K562 (cell line): ENCODE measurements around the gene ID4. TPM values are rescaled to one million over a fixed set of nuclear protein-coding genes. Genes with fewer than 3 reads are reported as not detected.

ENCODE experiments used
- ARNT ChIP-seq, 2 experiments: fragments of 450-650 bp; IDR thresholded peaks; 2 replicates each; pipeline ENCODE4 v1.6.1; 2016; ENCODE audit warnings: mild to moderate bottlenecking in 1 of 2
- CTBP1 ChIP-seq: fragments of 450-650 bp; IDR thresholded peaks from 2 replicates; pipeline ENCODE4 v1.6.1; 2016; ENCODE audit warnings: borderline replicate concordance
- DPF2 ChIP-seq: fragments of 450-650 bp; IDR thresholded peaks from 2 replicates; pipeline ENCODE4 v1.6.1; 2016
- GATA2 ChIP-seq: sonication (generic); formaldehyde crosslinking; IDR thresholded peaks from 2 replicates; pipeline ENCODE4 v1.4.0; 2020; ENCODE audit warnings: mild to moderate bottlenecking, missing genetic modification reagents
- HNRNPH1 ChIP-seq: fragments of 200-400 bp; formaldehyde crosslinking; optimal IDR thresholded peaks from 2 replicates; pipeline ENCODE3; 2017; ENCODE audit warnings: low read depth, mild to moderate bottlenecking, low read length, moderate library complexity
- RBM25 ChIP-seq: fragments of 200-400 bp; formaldehyde crosslinking; IDR thresholded peaks from 2 replicates; pipeline ENCODE4 v1.6.1; 2018; ENCODE audit warnings: low read length, low read depth, moderate library complexity; ENCODE audit not compliant: severe bottlenecking
- SMAD2 ChIP-seq: fragments of 150-350 bp; IDR thresholded peaks from 2 replicates; pipeline ENCODE4 v1.6.1; 2014; ENCODE audit warnings: low read depth, mild to moderate bottlenecking, low read length
- SRSF9 ChIP-seq: fragments of 200-400 bp; formaldehyde crosslinking; IDR thresholded peaks from 2 replicates; pipeline ENCODE4 v1.6.1; 2017; ENCODE audit warnings: low read depth, low read length, borderline replicate concordance
- SUPT5H ChIP-seq: fragments of 450-650 bp; IDR thresholded peaks from 2 replicates; pipeline ENCODE4 v1.6.1; 2016
- ZNF146 ChIP-seq: IDR thresholded peaks from one replicate; pipeline ENCODE4 v1.6.1; 2018; ENCODE audit warnings: missing compliant biosample characterization; ENCODE audit not compliant: unreplicated experiment
- polyA plus RNA-seq, 8 experiments: library from polyadenylated mRNA; depleted of rRNA in 4 of 8; stranded (reverse) in 5 of 8; unstranded in 3 of 8; fragments of >200 nt; fragmentation: Nextera tagmentation in 2 of 8; fragmentation: Illumina TruSeq in 1 of 8; extraction: Ambion mirVana in 2 of 8; extraction: Trizol in 1 of 8; gene quantifications; 2 replicates each; pipeline versions ENCODE4 v1.2.1 to v1.2.3, GENCODE V29; 2011 to 2014; ENCODE audit warnings: inconsistent platforms in 1 of 8, missing spikeins in 1 of 8
- total RNA-seq, 7 experiments: library from RNA; depleted of rRNA in 6 of 7; stranded (reverse); fragments of >200 nt in 6 of 7; fragmentation: Illumina TruSeq in 2 of 7; extraction: Trizol in 2 of 7; gene quantifications; 2 replicates each; pipeline versions ENCODE4 v1.2.1 to v1.2.3, GENCODE V29; 2011 to 2021; ENCODE audit warnings: low replicate concordance in 1 of 7
- TF ChIP-seq, protein P1 (sequence below): sonication (generic); formaldehyde crosslinking; IDR thresholded peaks from 2 replicates; pipeline ENCODE4 v1.8.0; 2022; ENCODE audit warnings: mild to moderate bottlenecking, missing genetic modification reagents
- TF ChIP-seq, protein P2 (sequence below): fragments of 200-800 bp; sonication (Bioruptor generic); IDR thresholded peaks from 2 replicates; pipeline ENCODE4 v1.6.1; 2017; ENCODE audit warnings: missing genetic modification characterization, missing compliant biosample characterization
- TF ChIP-seq, protein P3 (sequence below): fragments of 200-800 bp; sonication (Bioruptor generic); IDR thresholded peaks from 2 replicates; pipeline ENCODE4 v1.6.1; 2016; ENCODE audit warnings: missing genetic modification characterization, missing compliant biosample characterization
- TF ChIP-seq, protein P4 (sequence below): fragments of 450-650 bp; IDR thresholded peaks from 2 replicates; pipeline ENCODE4 v1.7.1; 2018; ENCODE audit warnings: mild to moderate bottlenecking, low read depth; ENCODE audit not compliant: partially characterized antibody
- TF ChIP-seq, protein P5 (sequence below): fragments of 250-450 bp; sonication (Bioruptor Pico); IDR thresholded peaks from 2 replicates; pipeline ENCODE4 v1.8.0; 2022; ENCODE audit warnings: moderate library complexity, mild to moderate bottlenecking, inconsistent platforms

Gene ID4
- total and polyA plus RNA-seq, 9 of the 15 experiments (the other 6 are each of a cell fraction or from before 2014, with no cell fraction given), result not detected

DNA sequence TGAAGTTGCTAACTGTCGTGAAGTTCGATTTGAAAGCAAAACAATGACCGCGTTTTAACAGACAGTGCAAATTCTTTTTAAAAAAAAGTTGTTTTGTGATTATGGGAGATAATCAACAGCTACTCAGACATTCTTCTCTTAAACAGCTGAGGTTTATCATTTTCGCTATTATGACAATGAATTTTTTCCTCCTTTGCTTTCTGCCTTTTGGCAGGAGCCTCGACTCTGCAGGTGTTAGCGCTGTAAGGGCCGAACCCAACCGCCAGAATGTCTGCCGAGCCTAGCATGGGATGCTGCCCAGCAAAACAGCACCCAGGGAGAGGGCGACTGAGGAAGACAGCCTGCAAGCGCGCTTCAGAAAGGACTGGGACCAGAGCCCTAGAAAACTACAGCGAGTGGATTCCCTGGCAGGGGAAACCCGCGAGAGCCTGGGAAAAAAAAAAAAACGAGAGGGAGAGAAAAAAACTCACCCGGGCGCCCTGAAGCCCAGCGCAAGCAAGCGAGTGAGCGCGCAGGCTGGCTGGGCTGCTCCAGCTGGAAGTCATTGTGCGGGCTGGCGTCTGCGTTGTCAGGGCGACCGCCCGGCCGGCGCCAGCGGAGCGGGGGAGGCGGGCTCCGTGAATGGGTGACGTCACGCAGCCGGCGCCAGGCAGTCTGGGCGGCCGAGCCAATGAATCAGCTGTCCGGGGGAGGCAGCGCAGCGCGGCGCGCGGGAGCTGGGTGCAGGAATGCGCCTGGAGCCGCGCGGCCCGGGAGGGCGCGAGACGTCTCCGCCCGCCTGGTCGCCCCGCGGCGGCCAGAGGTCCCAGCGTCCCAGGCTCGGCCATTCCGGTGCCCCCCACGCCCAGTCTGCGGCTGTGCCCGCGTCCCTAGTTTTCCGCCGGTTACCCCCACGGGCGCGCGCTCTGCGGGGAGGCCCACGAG is 32.7 kb upstream of the ID4 start (continued):
- TF ChIP-seq ZNF146 (CRISPR knock-in tag) (no peak), DPF2 (peak; percentile 57; the same call in 1 of the 2 replicates), SUPT5H (peak; percentile 57; the same call in 1 of the 2 replicates), HNRNPH1 (no peak), ARNT (IDR thresholded peaks at IDR 0.05) (no peak), SMAD2 (no peak), GATA2 (CRISPR knock-in tag) (no peak), RBM25 (peak; percentile 85), CTBP1 (peak; percentile 99), SRSF9 (no peak)
- TF ChIP-seq, protein P1, sequence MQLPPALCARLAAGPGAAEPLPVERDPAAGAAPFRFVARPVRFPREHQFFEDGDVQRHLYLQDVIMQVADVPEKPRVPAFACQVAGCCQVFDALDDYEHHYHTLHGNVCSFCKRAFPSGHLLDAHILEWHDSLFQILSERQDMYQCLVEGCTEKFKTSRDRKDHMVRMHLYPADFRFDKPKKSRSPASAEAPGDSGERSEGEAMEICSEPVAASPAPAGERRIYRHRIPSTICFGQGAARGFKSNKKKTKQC (CRISPR knock-in tag), result peak; percentile 89
- TF ChIP-seq, protein P2, sequence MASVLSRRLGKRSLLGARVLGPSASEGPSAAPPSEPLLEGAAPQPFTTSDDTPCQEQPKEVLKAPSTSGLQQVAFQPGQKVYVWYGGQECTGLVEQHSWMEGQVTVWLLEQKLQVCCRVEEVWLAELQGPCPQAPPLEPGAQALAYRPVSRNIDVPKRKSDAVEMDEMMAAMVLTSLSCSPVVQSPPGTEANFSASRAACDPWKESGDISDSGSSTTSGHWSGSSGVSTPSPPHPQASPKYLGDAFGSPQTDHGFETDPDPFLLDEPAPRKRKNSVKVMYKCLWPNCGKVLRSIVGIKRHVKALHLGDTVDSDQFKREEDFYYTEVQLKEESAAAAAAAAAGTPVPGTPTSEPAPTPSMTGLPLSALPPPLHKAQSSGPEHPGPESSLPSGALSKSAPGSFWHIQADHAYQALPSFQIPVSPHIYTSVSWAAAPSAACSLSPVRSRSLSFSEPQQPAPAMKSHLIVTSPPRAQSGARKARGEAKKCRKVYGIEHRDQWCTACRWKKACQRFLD (CRISPR knock-in tag), result peak; percentile 82
- TF ChIP-seq, protein P3, sequence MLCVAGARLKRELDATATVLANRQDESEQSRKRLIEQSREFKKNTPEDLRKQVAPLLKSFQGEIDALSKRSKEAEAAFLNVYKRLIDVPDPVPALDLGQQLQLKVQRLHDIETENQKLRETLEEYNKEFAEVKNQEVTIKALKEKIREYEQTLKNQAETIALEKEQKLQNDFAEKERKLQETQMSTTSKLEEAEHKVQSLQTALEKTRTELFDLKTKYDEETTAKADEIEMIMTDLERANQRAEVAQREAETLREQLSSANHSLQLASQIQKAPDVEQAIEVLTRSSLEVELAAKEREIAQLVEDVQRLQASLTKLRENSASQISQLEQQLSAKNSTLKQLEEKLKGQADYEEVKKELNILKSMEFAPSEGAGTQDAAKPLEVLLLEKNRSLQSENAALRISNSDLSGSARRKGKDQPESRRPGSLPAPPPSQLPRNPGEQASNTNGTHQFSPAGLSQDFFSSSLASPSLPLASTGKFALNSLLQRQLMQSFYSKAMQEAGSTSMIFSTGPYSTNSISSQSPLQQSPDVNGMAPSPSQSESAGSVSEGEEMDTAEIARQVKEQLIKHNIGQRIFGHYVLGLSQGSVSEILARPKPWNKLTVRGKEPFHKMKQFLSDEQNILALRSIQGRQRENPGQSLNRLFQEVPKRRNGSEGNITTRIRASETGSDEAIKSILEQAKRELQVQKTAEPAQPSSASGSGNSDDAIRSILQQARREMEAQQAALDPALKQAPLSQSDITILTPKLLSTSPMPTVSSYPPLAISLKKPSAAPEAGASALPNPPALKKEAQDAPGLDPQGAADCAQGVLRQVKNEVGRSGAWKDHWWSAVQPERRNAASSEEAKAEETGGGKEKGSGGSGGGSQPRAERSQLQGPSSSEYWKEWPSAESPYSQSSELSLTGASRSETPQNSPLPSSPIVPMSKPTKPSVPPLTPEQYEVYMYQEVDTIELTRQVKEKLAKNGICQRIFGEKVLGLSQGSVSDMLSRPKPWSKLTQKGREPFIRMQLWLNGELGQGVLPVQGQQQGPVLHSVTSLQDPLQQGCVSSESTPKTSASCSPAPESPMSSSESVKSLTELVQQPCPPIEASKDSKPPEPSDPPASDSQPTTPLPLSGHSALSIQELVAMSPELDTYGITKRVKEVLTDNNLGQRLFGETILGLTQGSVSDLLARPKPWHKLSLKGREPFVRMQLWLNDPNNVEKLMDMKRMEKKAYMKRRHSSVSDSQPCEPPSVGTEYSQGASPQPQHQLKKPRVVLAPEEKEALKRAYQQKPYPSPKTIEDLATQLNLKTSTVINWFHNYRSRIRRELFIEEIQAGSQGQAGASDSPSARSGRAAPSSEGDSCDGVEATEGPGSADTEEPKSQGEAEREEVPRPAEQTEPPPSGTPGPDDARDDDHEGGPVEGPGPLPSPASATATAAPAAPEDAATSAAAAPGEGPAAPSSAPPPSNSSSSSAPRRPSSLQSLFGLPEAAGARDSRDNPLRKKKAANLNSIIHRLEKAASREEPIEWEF (CRISPR knock-in tag), result no peak
- TF ChIP-seq, protein P4, sequence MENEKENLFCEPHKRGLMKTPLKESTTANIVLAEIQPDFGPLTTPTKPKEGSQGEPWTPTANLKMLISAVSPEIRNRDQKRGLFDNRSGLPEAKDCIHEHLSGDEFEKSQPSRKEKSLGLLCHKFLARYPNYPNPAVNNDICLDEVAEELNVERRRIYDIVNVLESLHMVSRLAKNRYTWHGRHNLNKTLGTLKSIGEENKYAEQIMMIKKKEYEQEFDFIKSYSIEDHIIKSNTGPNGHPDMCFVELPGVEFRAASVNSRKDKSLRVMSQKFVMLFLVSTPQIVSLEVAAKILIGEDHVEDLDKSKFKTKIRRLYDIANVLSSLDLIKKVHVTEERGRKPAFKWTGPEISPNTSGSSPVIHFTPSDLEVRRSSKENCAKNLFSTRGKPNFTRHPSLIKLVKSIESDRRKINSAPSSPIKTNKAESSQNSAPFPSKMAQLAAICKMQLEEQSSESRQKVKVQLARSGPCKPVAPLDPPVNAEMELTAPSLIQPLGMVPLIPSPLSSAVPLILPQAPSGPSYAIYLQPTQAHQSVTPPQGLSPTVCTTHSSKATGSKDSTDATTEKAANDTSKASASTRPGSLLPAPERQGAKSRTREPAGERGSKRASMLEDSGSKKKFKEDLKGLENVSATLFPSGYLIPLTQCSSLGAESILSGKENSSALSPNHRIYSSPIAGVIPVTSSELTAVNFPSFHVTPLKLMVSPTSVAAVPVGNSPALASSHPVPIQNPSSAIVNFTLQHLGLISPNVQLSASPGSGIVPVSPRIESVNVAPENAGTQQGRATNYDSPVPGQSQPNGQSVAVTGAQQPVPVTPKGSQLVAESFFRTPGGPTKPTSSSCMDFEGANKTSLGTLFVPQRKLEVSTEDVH, result peak; percentile 60
- TF ChIP-seq, protein P5, sequence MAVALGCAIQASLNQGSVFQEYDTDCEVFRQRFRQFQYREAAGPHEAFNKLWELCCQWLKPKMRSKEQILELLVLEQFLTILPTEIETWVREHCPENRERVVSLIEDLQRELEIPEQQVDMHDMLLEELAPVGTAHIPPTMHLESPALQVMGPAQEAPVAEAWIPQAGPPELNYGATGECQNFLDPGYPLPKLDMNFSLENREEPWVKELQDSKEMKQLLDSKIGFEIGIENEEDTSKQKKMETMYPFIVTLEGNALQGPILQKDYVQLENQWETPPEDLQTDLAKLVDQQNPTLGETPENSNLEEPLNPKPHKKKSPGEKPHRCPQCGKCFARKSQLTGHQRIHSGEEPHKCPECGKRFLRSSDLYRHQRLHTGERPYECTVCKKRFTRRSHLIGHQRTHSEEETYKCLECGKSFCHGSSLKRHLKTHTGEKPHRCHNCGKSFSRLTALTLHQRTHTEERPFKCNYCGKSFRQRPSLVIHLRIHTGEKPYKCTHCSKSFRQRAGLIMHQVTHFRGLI (CRISPR knock-in tag), result peak; percentile 72; the same call in 1 of the 2 replicates
